NCI-H774 (cell line): ENCODE data around the gene NAIF1.
"Not testable (repeated sequence)": the region's sequence is repeated elsewhere in the genome, so short reads cannot be mapped to it uniquely, and the experiment has no call there.

Experiments used
- DNase-seq: peaks from one replicate; lab custom pipeline; 2025; lab: John Stamatoyannopoulos, UW

The NAIF1 gene

GRCh38 chr9:128085943-128086342 is 18.8 kb upstream of the NAIF1 start:
- no peak for DNase-seq

- DNase-seq = no peak
Measured at GRCh38 chr9:128084746-128085145, 17.6 kb upstream of the NAIF1 start.

DNA sequence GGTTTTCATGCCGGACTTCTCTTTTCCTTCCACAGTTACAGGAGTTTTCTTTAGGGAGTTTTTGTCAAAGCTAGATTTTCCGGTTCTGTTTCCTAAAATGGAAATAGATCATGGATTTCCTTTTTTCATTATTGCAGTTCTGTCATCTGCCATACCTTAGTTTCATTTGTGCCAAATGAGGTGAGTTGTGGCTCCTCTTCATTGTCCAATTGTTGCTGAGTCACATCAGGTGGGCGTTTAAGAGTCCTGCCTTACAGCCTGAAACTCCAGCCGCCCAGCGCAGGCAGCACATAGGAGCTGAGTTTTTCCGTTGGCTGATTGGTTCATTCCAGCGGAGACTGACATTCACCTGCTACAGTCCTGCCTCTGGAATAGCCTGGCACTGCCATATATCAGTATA is 15.0 kb upstream of the NAIF1 start:
- no peak for DNase-seq

DNA sequence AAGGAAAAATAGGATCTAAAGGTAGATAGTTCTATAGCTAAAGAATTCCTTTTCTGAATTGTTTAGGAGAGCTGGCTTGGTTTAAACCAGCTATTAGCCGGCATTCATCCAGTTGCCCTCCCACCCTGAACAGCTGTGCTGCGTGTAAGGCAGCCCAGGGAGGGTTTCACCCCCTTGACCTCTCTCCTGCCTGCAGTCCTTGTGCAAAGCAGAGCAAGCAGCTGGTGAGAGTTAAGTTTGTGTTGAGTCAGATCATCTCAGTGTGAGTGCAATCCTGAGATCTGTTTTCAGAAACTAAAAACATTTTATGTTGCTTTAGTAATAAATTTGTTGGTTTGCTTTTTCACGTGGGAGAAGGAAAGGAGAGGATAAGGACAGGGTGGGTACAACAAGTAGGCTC is 13.9 kb upstream of the NAIF1 start:
- DNase-seq = no peak

DNA sequence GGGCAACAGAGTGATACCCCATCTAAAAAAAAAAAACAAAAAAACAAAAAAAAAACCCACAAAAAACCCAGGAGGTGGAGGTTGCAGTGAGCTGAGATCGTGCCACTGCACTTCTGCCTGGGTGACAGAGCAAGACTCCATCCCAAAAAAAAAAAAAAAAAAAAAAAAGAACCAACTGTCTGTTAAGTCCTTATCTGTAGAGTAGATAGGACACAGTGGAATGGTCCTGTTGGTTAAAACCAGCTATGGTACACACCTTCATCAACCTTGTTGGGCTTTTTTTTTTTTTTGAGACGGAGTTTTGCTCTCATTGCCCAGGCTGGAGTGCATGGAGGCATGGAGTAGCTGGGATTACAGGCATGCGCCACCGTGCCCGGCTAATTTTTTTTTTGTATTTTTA is 13.1 kb upstream of the NAIF1 start:
- no peak for DNase-seq

GRCh38 chr9:128078504-128079434 is 11.6 kb upstream of the NAIF1 start:
- no peak for DNase-seq

DNA sequence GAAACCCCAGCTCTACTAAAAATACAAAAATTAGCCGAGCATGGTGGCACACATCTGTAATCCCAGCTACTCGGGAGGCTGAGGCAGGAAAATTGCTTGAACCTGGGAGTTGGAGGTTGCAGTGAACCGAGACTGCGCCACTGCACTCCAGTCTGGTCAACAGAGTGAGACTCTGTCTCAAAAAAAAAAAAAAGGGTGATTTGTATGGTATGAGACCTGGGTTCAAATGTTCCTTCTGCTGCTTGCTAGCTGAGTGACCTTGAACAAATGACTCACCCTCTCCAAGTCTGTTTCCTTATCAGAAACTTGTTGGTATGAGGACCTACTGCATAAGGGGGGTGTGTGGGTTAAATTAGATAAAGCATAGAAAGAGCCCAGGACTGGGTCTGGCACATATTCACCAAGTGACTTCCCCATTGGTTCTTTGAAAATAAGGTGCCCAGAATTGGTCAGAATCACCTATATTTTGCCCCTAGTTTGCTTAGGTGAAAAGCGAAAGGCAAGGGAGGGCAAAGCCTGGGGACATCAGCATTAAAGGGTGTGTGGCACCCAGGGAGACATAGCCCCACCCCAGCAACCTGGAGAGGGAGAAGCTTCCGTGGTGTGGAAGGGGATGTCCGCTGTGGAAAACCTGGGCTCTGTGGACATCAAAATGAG is 10.9 kb upstream of the NAIF1 start:
- DNase-seq = no peak

DNA sequence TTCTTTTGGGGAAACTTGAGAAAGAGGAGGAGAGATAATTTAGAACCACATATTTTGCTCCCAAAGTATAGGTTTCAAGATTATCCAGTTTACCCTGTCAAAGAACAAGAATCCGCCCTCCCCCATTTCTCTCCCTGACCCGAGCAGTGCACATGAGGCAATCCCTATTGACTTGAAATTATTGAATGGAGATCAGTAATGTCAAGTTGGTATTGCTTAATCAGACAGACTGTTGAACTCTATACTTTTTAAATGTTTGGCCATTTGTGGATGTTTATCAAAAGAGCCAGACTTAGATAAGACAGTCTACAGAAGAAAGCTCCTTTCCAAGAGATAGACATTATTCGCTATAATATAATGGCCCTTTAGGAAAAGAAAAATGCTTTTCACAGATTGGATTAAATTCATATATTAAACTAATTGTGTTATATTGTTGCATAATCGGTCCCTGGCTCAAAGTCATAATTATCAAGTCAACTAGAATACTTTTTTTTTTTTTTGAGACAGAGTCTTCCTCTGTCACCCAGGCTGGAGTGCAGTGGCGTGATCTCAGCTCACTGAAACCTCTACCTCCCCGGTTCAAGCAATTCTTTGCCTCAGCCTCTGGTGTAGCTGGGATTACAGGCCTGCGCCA is 6.2 kb upstream of the NAIF1 start:
- no peak for DNase-seq

GRCh38 chr9:128072144-128073021 is 5.3 kb upstream of the NAIF1 start:
- DNase-seq = peak; percentile 43

DNA sequence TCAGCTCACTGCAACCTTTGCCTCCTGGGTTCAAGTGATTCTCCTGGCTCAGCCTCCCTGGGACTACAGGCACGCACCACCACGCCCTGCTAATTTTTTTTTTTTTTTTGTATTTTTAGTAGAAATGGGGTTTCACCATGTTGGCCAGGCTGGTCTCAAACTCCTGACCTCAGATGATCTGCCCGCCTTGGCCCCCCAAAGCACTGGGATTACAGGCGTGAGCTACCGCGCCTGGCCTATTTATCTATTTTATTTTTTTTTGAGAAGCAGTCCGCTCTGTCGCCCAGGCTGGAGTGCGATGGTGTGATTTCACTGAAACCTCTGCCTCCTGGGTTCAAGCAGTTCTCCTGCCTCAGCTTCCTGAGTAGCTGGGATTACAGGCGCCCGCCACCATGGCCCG is 4.4 kb upstream of the NAIF1 start:
- DNase-seq = not testable (repeated sequence)

GRCh38 chr9:128070874-128071273 is 3.8 kb upstream of the NAIF1 start:
- DNase-seq = no peak

DNA sequence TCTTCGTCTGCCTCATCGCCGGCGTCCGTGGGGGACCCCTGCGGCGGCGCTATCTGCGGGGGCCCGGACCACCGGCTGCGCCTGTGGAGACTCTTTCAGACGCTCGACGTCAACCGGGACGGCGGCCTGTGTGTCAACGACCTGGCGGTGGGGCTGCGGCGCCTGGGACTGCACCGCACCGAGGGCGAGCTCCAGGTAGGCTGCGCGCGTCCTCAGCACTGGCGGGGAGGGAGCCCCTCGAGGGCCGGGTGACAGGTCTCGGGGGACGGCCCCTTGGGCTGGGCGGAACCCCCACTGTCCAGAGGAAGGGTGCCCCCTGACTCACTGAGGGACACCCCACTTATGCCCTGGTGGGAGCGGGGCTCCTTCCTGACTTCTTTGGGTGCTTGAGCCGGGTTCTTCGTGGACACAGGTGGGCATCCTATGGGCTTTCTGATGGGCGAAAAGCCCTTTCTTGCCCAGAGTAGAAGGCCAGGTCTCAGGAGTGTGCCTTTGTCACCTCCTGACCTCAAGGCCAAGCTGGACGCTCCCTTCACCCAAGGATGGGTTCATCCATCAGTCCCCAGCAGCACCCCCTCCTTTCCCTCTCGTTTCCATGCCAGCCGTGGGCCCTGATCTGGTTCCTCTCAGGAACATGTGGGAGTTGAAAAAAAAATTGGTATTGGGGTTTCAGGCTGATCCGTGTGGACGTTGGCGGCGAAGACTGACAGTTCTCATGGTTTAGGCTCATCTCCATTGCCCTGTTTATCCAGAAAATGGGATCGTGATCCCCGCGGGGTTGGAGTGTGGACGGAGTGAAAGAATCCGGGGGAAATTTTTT is 1.5 kb upstream of the NAIF1 start:
- no peak for DNase-seq

DNA sequence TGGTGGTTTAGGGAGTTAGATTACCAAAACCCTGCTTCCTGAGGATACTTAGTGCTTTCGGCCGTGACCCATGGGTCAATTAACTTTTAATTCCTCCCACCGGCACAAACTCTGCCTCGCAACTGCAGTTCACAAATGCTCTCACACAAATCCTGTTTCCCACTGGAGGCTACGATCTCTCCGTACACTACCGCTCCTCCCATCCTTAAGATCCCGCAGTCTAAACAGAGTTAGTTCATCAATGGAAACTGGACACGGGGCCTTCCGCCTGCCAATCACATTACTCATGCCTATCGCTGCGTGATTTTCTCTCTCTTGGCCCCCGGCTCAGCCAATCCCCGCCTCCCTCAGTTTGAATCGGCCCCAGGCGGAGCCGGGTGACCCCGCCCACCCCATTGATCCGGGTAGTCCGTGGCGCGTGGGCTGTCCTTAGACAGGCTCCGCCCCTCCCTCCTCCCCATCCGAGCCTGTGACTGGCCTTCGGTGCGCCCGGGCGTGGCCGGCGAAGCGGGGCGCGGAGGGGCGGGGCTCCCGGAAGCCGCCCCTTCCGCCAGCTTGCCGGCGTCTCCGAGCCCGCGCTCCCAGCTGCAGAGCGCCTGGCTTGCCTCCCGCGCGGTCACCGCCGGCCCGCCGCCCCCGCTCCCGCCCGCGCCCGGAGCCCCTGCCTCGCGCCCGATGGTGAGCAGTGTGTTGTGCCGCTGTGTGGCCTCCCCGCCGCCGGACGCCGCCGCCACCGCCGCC is 695 bp upstream of the NAIF1 start, which contains the start of gene SLC25A25:
TSS of gene SLC25A25 (plus strand) at position 588 of the 741 bp plus-strand sequence. CDS start at position 676, 88 bp downstream.
- DNase-seq = peak; percentile 100

GRCh38 chr9:128065907-128066712 is 1.0 kb downstream of the NAIF1 start:
- DNase-seq = no peak

DNA sequence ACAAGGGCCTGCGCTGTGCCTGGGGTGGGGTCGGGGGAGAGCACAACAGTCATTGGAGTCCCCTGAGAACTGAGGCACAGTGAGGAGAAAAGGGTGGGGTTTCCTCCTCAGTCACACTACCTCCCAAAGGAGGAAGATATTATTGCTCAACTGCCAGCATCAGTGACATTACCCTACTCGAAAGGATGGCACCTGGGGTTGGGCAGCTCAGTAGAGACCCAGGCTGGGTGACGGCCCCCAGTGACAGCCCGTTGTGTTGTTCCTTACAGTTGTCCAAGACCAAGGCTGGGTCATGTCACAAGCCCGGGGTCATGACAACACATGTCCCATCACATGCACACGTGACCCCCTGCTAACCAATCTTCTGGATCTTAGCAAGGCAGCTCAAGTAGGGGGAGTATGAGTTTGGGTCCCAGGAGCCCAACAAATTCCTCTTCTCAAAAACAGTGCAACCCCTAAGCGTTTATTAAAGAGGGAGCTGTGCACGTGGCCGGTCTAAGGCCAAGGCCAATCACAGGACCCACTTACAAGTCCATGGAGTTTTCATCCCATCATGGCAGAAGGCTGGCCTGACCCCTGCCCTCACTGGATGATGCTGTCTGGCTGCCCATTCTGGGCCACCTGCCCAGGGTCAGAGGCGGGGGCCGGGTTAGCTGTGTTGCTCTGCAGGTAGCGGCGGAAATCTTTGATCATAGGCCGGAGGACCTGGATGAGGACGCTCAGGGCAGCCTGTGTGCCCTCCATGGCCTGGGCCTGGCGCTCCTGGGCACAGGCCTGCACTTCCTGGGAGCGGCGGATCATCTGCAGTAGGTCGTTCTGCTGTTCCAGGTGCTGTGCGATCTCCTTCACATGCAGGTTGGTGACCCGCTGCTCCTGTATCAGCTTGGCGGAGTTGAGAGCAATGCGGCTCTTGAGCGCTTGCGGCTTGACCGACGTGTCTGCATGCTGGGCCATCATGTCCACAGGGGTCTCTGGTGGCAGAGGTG is 4.0 kb downstream of the NAIF1 start:
- DNase-seq = no peak

DNA sequence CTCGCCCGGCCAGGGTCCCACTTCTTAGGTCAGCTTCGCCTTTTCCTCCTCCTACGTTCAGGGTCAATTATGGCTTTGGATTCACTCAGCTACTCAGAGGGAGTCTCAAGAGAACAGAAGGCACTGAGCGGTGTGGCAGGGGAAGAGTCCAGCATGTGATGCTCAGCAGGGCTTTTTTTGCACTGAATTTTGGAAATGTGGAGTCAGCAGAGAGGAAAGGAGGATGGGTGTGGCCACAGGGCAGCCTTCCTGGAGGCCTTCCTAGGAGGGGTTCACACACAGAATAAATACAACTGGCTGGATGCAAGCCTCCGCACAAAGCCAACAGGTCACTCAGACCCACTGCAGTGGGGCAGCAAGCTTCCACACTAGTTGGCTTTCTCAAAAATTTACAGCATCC is 4.8 kb downstream of the NAIF1 start:
- no peak for DNase-seq

DNA sequence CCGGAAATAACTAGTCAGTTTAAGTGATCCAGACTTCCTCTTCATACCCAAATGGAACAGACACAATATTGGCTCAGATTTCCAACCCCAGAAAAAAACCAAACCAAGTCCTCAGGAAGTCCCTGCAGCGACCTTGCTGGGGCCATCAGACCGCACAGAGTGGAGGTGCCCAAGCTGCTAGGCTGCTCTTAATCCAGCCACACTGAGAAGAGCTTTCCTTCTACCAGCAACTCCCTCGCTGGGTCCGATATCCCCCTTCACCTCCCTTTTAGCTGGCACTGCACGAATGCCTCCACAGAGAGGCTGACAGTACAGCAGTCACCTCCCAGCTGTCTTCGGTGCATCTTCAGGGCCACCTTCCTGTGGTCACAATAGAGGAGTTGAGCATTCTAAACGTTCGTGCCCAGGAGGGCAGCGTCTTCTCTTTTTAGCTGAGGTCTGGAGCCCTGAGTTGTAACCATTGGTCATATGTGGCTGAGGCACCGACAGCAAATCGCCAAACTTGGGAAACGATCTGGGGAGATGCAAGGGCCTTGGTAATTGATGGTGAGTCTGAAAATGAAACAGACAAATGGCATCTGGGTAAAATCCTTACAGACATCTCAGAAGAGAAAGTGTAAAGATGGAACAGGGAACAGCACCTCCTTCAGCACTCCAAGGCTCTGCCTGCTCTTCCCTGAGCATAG is 5.7 kb downstream of the NAIF1 start:
- DNase-seq = no peak
